HG03064 (cell line): ENCODE measurements around the gene KIF2C.
"Not testable (repeated sequence)": the region's sequence is repeated elsewhere in the genome, so short reads cannot be mapped to it uniquely, and the experiment has no call there.

Source experiments
- ATAC-seq: cut with Tn5 transposase; IDR thresholded peaks from one replicate; pipeline ENCODE4 v1.9.1; 2021; ENCODE audit warnings: low read depth; ENCODE audit not compliant: unreplicated experiment

The KIF2C gene

DNA sequence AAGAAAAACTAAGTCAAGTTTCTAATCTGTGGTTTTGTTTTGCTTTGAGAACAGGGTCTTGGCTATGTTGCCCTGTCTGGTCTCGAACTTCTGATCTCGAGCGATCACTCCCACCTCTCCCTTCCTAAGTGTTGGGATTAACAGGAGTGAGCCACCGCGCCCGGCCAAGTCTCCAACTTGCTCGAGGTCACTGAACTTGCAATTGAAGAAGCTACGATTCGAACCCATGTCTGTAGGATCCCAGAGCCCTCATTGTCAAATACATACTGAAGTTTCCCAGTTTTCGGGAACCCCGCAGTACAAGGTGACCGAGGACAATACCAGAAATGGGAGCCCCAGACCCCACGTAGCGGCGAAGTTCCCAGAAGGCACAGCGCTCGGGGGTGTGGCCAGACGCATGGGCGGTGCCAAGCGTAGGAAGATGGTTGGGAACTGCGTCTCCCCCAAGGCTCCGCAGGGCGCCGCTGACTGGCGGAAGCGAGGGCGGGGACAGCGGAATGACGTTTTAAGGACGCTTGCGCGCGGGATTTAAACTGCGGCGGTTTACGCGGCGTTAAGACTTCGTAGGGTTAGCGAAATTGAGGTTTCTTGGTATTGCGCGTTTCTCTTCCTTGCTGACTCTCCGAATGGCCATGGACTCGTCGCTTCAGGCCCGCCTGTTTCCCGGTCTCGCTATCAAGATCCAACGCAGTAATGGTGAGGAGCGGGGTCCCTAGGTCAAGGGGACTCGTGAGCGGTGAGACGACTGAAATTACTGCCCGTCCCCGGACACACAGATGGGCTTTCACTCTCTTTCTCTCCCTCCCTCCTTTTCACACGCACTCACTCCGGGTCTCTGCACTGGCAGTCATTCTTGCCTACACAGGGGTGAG, at the start of gene KIF2C:
Gene KIF2C, plus strand, starts transcription at position 531 of the 872 bp plus-strand sequence. Its CDS starts 96 bp downstream, at position 627.
- peak; percentile 92 for ATAC-seq

GRCh38 chr1:44693159-44693558, 46.5 kb upstream of the KIF2C start:
- no peak for ATAC-seq

DNA sequence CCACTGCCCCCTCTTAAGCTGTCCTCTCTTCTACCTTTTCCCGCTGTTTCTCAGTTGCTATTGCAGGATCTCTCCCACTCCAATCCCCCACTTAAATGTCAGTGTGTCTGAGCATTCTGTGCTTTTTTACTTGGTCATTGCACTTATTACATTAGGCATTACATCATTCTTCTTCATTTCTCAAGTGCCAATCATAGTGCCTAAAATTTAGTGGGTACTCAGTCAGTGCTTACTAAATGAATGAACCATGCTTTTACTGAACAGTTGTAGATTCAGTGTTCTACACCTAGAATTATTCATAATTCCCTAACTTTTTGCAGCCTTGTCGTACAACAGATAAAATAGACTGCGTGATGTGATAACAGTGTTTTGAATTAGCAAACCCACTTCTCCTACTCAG, 45.7 kb upstream of the KIF2C start:
- no peak for ATAC-seq

- ATAC-seq, result no peak
These were observed 44.7 kb upstream of the KIF2C start for GRCh38 chr1:44694863-44695478.

DNA sequence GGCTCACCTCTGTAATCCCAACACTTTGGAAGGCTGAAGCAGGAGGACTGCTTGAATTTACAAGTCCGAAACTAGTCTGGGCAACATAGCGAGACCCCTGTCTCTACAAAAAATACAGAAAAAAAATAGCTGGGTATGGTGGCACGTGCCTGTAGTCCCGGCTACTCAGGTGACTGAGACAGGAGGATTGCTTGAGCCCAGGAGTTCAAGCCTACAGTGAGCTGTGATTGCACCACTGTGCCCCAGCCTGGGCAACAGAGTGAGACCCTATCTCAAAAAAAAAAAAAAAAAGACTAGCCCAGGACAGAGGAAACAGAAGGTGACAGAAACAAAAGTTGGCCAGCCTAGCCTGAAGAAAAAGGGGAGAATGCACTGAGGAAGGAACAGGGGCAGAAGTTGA, 44.0 kb upstream of the KIF2C start:
- ATAC-seq, result no peak

DNA sequence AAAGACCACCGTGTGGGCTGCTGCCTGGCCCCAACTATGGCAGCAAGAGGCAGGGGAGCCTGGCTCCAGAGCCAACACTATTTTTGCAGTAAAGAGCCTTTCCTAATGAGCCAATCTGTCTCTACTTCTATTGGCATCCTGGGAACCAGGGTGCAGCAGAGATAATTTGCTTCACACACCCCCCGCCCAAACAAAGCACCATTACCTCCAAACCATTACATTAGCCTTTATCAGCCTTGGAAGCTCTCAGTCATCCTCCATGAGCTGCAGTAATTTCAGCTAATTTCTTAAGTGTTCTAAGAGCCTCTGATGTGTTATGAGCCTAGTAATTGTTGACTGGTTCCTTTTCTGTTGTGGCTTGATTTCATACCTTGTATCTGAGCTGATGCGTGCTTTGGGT, 43.5 kb upstream of the KIF2C start:
- ATAC-seq, result no peak

- no peak for ATAC-seq
These were observed 42.8 kb upstream of the KIF2C start for GRCh38 chr1:44696789-44697345.

DNA sequence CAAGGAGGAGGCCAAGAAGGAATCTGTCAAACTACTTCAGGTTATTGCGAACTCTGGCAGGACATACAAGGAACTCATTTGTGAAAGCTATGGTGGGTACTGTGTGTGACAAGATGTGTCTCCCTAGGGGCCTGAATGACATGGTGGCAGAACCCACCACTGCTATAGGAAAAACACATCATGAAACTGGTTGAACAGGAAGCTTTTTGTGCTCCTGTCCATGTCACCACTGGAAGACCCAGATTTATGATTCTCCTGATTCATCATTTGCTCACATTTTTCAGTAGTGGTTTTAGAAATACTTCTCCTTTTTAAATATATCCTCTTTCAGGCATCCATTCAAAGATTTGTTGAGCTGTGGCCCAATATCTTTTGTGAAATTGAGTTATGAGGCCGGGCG, 41.5 kb upstream of the KIF2C start:
- no peak for ATAC-seq

GRCh38 chr1:44699375-44699774, 40.3 kb upstream of the KIF2C start:
- ATAC-seq, result not testable (repeated sequence)

GRCh38 chr1:44700573-44700972, 39.1 kb upstream of the KIF2C start:
- ATAC-seq, result no peak

DNA sequence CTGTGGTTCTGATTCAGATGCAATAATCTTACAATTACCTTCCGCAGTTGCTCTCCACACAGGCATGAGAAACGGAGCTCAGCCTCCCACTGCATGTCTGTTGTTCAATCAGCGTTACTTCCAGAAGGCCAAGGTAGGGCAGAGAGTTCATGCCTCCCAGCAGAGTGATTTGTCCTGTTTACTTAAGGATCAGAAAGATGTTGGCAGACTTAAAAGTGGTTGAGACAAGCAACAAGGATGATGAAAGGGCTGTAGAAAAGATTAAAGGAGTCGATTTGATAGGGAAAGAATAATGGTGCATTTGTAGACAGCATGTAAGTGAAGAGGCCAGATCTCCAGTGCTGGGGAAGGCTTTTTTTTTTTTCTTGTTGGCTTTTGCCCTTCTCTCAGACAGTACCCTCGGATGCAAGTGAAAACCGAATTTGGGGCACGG, 38.5 kb upstream of the KIF2C start:
- ATAC-seq, result no peak

DNA sequence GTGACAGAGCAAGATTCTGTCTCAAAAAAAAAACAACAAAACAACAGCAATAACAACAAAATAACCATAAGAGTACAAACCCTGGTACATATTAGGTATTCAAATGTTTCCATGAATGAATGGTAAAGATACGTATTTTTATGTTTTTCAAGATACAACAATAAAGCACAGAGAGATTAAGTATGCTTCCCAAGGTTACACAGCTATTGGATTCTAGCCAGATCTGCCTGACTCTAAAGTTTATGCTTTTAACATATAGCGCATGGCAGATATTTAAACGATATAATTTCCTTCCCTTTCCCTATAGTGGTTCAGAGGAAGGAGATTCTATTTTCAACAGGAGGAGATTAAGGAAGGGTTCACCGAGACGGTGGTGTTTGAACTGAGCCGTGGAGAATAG, 34.2 kb upstream of the KIF2C start:
- ATAC-seq, result no peak

DNA sequence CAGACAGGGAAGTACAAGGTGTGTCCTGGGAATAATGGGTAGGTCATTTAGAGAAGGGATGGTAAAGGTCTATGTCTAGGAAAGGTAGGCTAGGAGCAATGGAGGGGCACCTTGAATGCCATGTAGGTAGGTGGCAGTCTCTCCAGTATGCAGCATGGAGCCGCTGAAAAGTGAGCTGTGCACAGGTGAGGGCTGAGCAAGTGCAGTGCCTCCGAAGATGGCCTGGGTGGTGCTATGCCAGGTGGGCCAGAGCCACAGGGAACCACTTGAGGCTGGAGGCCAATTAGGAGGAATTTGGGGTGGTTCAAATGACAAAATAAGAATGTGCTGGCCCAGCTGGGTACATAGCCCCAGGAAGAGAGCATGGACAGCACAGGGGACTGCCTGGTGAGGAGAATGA, 33.7 kb upstream of the KIF2C start:
- no peak for ATAC-seq

DNA sequence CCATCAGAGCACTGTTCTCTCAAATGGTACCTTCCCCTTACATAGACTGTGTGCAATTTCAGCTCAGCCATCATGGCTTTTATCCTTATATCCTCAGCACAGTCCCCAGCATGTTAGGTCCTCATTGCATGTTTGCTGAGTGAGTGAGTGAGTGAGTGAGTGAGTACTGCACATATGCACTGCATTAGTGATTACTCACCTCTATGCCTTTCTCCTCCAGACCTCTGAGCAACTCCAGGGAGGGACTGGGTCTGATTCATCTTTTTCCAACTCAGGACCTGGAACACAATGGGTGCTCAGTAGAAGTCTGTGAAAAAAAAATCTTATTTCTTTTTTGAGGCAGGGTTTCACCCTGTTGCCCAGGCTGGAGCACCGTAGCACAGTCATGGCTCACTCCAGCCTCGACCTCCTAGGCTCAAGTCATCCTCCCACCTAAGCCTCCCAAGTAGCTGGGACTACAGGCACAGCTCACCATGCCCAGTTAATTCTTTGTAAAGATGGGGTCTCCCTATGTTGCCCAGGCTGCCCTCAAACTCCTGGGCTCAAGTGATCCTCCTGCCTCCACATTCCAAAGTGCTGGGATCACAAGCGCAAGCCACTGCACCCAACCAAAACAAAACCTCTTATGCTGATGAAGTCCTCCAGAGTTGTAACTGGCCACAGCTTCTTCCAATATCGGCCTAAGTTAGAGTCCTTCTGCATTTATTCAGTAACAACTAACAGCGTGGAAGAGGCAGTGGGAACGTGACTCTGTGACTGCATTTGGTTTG, 32.3 kb upstream of the KIF2C start:
- ATAC-seq, result no peak

DNA sequence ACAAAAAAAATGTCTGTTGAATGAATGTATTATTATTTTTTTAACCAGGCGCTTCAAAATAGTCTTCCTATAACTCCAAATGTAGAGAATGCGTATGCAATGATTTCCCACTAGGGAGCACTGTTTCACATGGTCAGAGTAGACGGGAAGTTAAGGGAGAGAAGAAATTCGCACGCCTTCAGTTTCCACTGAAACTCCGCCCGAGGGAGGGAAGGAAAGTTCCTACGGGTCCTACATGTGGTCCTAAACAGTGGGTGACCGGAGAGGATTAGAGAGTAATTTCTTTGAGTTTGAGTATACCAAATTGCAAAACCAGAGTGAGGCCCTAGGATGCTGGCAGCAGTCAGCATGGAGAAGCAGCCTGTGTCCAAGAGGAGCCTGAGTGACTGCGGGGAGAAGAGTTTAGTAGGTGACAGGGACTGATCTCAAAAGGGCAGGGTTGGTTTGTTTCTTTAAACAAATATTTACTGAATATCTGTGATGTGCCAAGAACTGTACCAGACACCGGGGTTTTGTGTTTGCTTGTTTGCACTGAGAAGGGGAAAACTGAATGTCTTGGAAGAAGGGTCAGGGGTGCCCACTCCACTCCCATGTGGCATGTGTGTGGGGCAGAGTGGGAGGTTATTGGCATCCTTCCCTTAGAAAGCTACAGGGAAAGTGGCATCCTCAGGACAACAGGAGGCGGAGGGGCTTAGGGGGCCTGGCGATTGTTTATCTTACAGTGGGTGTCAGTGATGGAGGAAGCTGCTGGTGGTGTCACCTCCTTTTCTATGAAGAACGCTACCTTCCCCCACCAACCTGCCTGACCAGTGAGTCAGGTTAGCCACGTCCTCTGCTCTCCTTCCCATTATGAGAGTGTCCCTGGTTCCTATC, 31.4 kb upstream of the KIF2C start:
- no peak for ATAC-seq

GRCh38 chr1:44713321-44713781, 26.3 kb upstream of the KIF2C start:
- no peak for ATAC-seq

GRCh38 chr1:44714532-44714931, 25.1 kb upstream of the KIF2C start:
- no peak for ATAC-seq

DNA sequence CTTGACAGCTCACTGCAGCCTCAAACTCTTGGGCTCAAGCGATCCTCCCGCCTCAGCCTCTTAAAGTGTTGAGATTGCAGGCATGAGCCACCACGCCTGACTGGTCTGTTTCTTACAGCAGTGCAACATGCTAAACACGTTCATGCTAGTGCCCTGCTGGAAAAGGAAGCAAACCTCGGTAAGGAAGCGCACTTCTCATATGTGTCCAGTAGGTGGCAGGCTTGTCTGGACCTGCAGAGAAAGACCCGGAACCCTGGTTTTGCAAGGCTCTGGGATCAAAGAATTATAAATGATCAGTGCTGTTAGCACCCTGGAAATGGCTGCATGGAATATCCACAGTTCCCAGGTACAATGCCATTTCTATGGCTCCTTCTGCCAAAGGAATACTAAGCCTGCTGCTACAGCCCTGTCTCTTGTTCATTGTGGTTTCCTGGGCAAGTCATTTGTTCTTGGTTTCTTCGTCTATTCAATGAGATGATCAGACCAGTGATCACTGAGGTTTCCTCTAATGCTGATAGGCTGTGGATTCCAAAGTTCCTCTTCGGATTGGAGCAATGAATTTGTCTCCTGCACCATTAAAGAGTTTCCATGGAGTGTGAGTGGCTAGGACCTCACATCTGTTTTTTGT, 24.6 kb upstream of the KIF2C start:
- ATAC-seq, result no peak

DNA sequence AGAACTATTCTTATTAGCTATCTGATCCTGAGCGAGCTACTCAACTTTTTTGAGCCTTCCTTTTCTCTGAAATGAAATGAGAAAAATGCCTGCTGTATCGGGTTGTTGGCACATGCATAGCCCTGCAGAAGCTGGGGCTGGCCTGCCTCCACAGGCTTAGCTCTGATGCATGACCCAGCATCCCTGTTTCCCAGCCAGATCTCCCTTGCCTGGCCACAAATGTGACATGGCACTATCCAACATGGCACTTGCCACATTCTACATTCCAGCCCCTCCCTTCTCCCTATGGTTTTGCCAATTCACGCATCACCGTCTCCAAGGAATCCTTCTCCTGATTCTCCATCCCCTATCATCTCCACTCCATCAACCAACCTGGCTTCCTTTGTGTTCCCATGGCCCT, 22.5 kb upstream of the KIF2C start:
- ATAC-seq, result no peak
